SK-N-SH treated with all-trans-retinoic acid at 6 μM for 48 hours (cell line): ENCODE results near the gene LYPD4.

ENCODE experiments used
- ISL1 ChIP-seq: fragments of 250-450 bp; sonication (Bioruptor Pico); IDR thresholded peaks from 2 replicates; pipeline ENCODE4 v2.1.2; 2022; ENCODE audit warnings: mild to moderate bottlenecking, moderate library complexity
- PATZ1 ChIP-seq: fragments of 250-450 bp; sonication (Bioruptor Pico); IDR thresholded peaks from 2 replicates; pipeline ENCODE4 v1.8.0; 2020; ENCODE audit warnings: mild to moderate bottlenecking, moderate library complexity, borderline replicate concordance
- TCF4 ChIP-seq: fragments of 250-450 bp; sonication (Bioruptor Pico); IDR thresholded peaks from 2 replicates; pipeline ENCODE4 v1.8.0; 2021; ENCODE audit warnings: mild to moderate bottlenecking, moderate library complexity, borderline replicate concordance
- ZFP3 ChIP-seq: fragments of 250-450 bp; sonication (Bioruptor Pico); IDR thresholded peaks from 2 replicates; pipeline ENCODE4 v1.5.0; 2020; ENCODE audit warnings: mild to moderate bottlenecking, moderate library complexity
- ZNF565 ChIP-seq: fragments of 450-650 bp; formaldehyde crosslinking; conservative IDR thresholded peaks from 2 replicates; pipeline ENCODE4 v1.5.0; 2020; ENCODE audit warnings: low read depth, mild to moderate bottlenecking, moderate library complexity
- ZNF8 ChIP-seq: fragments of 450-650 bp; formaldehyde crosslinking; IDR thresholded peaks from 2 replicates; pipeline ENCODE4 v1.5.0; 2020; ENCODE audit warnings: mild to moderate bottlenecking, moderate library complexity
- TF ChIP-seq, protein P1 (sequence below): fragments of 250-450 bp; sonication (Bioruptor Pico); IDR thresholded peaks from 2 replicates; pipeline ENCODE4 v1.5.1; 2020; ENCODE audit warnings: low read depth, mild to moderate bottlenecking, moderate library complexity

- TF ChIP-seq ISL1 (CRISPR knock-in tag) (no peak), PATZ1 (CRISPR knock-in tag) (no peak), ZNF8 (CRISPR knock-in tag) (no peak), ZNF565 (CRISPR knock-in tag) (no peak), TCF4 (no peak), ZFP3 (no peak)
- TF ChIP-seq, protein P1, sequence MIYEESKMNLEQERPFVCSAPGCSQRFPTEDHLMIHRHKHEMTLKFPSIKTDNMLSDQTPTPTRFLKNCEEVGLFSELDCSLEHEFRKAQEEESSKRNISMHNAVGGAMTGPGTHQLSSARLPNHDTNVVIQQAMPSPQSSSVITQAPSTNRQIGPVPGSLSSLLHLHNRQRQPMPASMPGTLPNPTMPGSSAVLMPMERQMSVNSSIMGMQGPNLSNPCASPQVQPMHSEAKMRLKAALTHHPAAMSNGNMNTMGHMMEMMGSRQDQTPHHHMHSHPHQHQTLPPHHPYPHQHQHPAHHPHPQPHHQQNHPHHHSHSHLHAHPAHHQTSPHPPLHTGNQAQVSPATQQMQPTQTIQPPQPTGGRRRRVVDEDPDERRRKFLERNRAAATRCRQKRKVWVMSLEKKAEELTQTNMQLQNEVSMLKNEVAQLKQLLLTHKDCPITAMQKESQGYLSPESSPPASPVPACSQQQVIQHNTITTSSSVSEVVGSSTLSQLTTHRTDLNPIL (CRISPR knock-in tag): no peak
These were observed 6.3 kb downstream of the LYPD4 start for GRCh38 chr19:41837981-41838708.
